Activated CD4-positive, alpha-beta T cell treated with anti-CD3 and anti-CD28 coated beads, Interleukin-10, Interleukin-2, amounts not matched to agents 100 ng/mL and 50 ng/mL, durations not matched to agents 16 hours and 8 hours (primary cell): ENCODE results near the gene LRPAP1.
A peak's percentile ranks its signal among the peaks of the same experiment; 100 is the strongest.
"Not testable (repeated sequence)": the region's sequence is repeated elsewhere in the genome, so short reads cannot be mapped to it uniquely, and the experiment has no call there.

Experiments used
- DNase-seq: peaks from one replicate; pipeline ENCODE4 v3.0.0-alpha.2; 2020

LRPAP1 gene

GRCh38 chr4:3560465-3560864 lies 28.2 kb upstream of the LRPAP1 start:
- not testable (repeated sequence) for DNase-seq

- DNase-seq = not testable (repeated sequence)
Measured at GRCh38 chr4:3559381-3560290, 27.4 kb upstream of the LRPAP1 start.

- not testable (repeated sequence) for DNase-seq
Measured at GRCh38 chr4:3558514-3558836, 26.3 kb upstream of the LRPAP1 start.

- DNase-seq = not testable (repeated sequence)
Measured at GRCh38 chr4:3557676-3558513, 25.7 kb upstream of the LRPAP1 start.

- peak; percentile 38 for DNase-seq
Measured at GRCh38 chr4:3557088-3557492, 24.9 kb upstream of the LRPAP1 start.

- DNase-seq = not testable (repeated sequence)
Measured at GRCh38 chr4:3556244-3556867, 24.1 kb upstream of the LRPAP1 start.

GRCh38 chr4:3555459-3556070 lies 23.3 kb upstream of the LRPAP1 start:
- DNase-seq = not testable (repeated sequence)

GRCh38 chr4:3551366-3551765 lies 19.1 kb upstream of the LRPAP1 start:
- DNase-seq = not testable (repeated sequence)

GRCh38 chr4:3550792-3551325 lies 18.6 kb upstream of the LRPAP1 start:
- DNase-seq = not testable (repeated sequence)

- not testable (repeated sequence) for DNase-seq
Measured at GRCh38 chr4:3550041-3550440, 17.8 kb upstream of the LRPAP1 start.

- not testable (repeated sequence) for DNase-seq
Measured at GRCh38 chr4:3549694-3550001, 17.4 kb upstream of the LRPAP1 start.

GRCh38 chr4:3548991-3549693 lies 16.9 kb upstream of the LRPAP1 start:
- not testable (repeated sequence) for DNase-seq

GRCh38 chr4:3546721-3547120 lies 14.5 kb upstream of the LRPAP1 start:
- not testable (repeated sequence) for DNase-seq

GRCh38 chr4:3545351-3545750 lies 13.1 kb upstream of the LRPAP1 start:
- DNase-seq = not testable (repeated sequence)

- DNase-seq = not testable (repeated sequence)
Measured at GRCh38 chr4:3544259-3545025, 12.2 kb upstream of the LRPAP1 start.

- DNase-seq = not testable (repeated sequence)
Measured at GRCh38 chr4:3543415-3543814, 11.2 kb upstream of the LRPAP1 start.

- DNase-seq = not testable (repeated sequence)
Measured at GRCh38 chr4:3538906-3539305, 6.7 kb upstream of the LRPAP1 start.

GRCh38 chr4:3535812-3536211 lies 3.6 kb upstream of the LRPAP1 start:
- not testable (repeated sequence) for DNase-seq

- DNase-seq = no peak
Measured at GRCh38 chr4:3533423-3533820, 1.2 kb upstream of the LRPAP1 start.

- no peak for DNase-seq
Measured at GRCh38 chr4:3532751-3533422, 665 bp upstream of the LRPAP1 start.
